Measurements from ENCODE around the gene BAHCC1.

Gene BAHCC1

DNA sequence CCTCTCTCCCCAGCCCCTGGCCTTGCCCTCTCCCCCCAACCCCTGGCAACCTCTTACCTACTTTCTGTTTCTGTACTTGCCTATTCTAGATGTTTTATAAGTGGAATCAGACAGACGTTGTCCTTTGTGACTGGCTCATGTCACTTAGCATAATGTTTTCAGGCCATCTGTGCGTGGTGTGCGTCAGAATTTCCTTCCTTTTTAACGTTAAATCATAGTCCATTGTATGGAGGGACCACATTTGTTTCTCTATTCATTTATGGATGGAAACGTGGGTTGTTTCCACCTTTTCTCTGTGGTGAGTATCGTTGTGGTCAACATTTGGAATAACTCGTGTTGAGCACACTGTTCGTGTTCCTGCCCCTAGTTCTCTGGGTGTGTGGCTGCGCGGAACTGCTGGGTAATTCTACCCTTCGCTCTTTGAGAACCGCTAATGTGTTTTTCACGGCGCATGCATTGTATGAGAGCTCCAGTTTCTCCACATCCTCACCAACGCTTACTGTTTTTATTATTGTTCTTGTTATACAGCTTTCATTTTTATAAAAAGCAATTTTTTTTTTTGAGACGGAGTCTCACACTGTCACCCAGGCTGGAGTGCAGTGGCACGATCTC is 91.0 kb downstream of the BAHCC1 start:
- H3K36me3 ChIP-seq (replicated peaks; ENCODE audit: insufficient read depth, low read length): no peaks in the 10 kb centered on the region
- H3K9me2 ChIP-seq (replicated peaks; ENCODE audit: insufficient read depth, low read length): no peaks in the 10 kb centered on the region
- H2AFZ ChIP-seq (ENCODE audit: low read length): no peak overlapping the region
- no peaks in the 10 kb centered on the region for H3K79me2 ChIP-seq (ENCODE audit: low read length)
- no peak overlapping the region for H3K4me3 ChIP-seq (ENCODE audit: low read length)
- H3K27ac ChIP-seq (ENCODE audit: low read length): no peak overlapping the region
- DNase-seq: no peak
- H3K27me3 ChIP-seq (replicated peaks; ENCODE audit: insufficient read depth, low read length): peaks cover 74% of the 10 kb centered on the region
- peaks cover 6% of the 10 kb centered on the region for H3K4me1 ChIP-seq (ENCODE audit: low read length)
- no peaks in the 10 kb centered on the region for H3K9me3 ChIP-seq (replicated peaks; ENCODE audit: insufficient read depth, low read length)
- H3K4me2 ChIP-seq (ENCODE audit: low read depth, low read length): no peak overlapping the region
- H3K9ac ChIP-seq (ENCODE audit: low read length): no peak overlapping the region
- no peaks in the 10 kb centered on the region for H4K20me1 ChIP-seq (ENCODE audit: insufficient read depth, low read length)
- H3F3A ChIP-seq (ENCODE audit: insufficient read depth, low read length): no peaks in the 10 kb centered on the region; the same call in 1 of the 2 replicates
- TF ChIP-seq EZH2phosphoT487 (IDR thresholded peaks at IDR 0.05; ENCODE audit: low read length): no peak
- TF ChIP-seq EZH2 (optimal IDR thresholded peaks at IDR 0.05; ENCODE audit: low read depth, low read length): no peak
- TF ChIP-seq, protein P1, sequence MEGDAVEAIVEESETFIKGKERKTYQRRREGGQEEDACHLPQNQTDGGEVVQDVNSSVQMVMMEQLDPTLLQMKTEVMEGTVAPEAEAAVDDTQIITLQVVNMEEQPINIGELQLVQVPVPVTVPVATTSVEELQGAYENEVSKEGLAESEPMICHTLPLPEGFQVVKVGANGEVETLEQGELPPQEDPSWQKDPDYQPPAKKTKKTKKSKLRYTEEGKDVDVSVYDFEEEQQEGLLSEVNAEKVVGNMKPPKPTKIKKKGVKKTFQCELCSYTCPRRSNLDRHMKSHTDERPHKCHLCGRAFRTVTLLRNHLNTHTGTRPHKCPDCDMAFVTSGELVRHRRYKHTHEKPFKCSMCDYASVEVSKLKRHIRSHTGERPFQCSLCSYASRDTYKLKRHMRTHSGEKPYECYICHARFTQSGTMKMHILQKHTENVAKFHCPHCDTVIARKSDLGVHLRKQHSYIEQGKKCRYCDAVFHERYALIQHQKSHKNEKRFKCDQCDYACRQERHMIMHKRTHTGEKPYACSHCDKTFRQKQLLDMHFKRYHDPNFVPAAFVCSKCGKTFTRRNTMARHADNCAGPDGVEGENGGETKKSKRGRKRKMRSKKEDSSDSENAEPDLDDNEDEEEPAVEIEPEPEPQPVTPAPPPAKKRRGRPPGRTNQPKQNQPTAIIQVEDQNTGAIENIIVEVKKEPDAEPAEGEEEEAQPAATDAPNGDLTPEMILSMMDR (IDR thresholded peaks at IDR 0.05; ENCODE audit: low read length): no peak

- Histone ChIP-seq H3K4me1 (ENCODE audit: low read length) (peaks cover 6% of the 10 kb centered on the region), H3K9me2 (replicated peaks; ENCODE audit: insufficient read depth, low read length) (no peaks in the 10 kb centered on the region), H3K9ac (ENCODE audit: low read length) (no peak overlapping the region), H2AFZ (ENCODE audit: low read length) (no peak overlapping the region), H3K36me3 (replicated peaks; ENCODE audit: insufficient read depth, low read length) (no peaks in the 10 kb centered on the region), H3K9me3 (replicated peaks; ENCODE audit: insufficient read depth, low read length) (no peaks in the 10 kb centered on the region), H4K20me1 (ENCODE audit: insufficient read depth, low read length) (no peaks in the 10 kb centered on the region), H3K27ac (ENCODE audit: low read length) (no peak overlapping the region), H3K27me3 (replicated peaks; ENCODE audit: insufficient read depth, low read length) (peaks cover 72% of the 10 kb centered on the region), H3F3A (ENCODE audit: insufficient read depth, low read length) (no peaks in the 10 kb centered on the region; the same call in 1 of the 2 replicates), H3K79me2 (ENCODE audit: low read length) (no peaks in the 10 kb centered on the region), H3K4me2 (ENCODE audit: low read depth, low read length) (no peak overlapping the region), H3K4me3 (ENCODE audit: low read length) (no peak overlapping the region)
- no peak for DNase-seq
- TF ChIP-seq EZH2 (optimal IDR thresholded peaks at IDR 0.05; ENCODE audit: low read depth, low read length): no peak
- no peak for TF ChIP-seq EZH2phosphoT487 (IDR thresholded peaks at IDR 0.05; ENCODE audit: low read length)
- TF ChIP-seq, protein P1 (IDR thresholded peaks at IDR 0.05; ENCODE audit: low read length): no peak
Observed at GRCh38 chr17:81487089-81487486, 91.8 kb downstream of the BAHCC1 start.

GRCh38 chr17:81487487-81488275 is 92.4 kb downstream of the BAHCC1 start:
- Histone ChIP-seq H3K27ac (ENCODE audit: low read length) (no peak overlapping the region), H3K4me2 (ENCODE audit: low read depth, low read length) (peak overlapping the region; percentile 41; the same call in 1 of the 2 replicates), H3K27me3 (replicated peaks; ENCODE audit: insufficient read depth, low read length) (peaks cover 72% of the 10 kb centered on the region), H3F3A (ENCODE audit: insufficient read depth, low read length) (no peaks in the 10 kb centered on the region; the same call in 1 of the 2 replicates), H3K79me2 (ENCODE audit: low read length) (no peaks in the 10 kb centered on the region), H3K4me1 (ENCODE audit: low read length) (peaks cover 6% of the 10 kb centered on the region), H3K36me3 (replicated peaks; ENCODE audit: insufficient read depth, low read length) (no peaks in the 10 kb centered on the region), H3K4me3 (ENCODE audit: low read length) (peak overlapping the region; percentile 27; the same call in 1 of the 2 replicates), H3K9me2 (replicated peaks; ENCODE audit: insufficient read depth, low read length) (no peaks in the 10 kb centered on the region), H3K9ac (ENCODE audit: low read length) (0 out of 2 replicates have a peak overlapping the region, but pooled peaks have one; percentile 4), H3K9me3 (replicated peaks; ENCODE audit: insufficient read depth, low read length) (no peaks in the 10 kb centered on the region), H4K20me1 (ENCODE audit: insufficient read depth, low read length) (no peaks in the 10 kb centered on the region), H2AFZ (ENCODE audit: low read length) (no peak overlapping the region)
- DNase-seq: no peak
- TF ChIP-seq EZH2phosphoT487 (IDR thresholded peaks at IDR 0.05; ENCODE audit: low read length) (no peak), EZH2 (optimal IDR thresholded peaks at IDR 0.05; ENCODE audit: low read depth, low read length) (no peak)
- TF ChIP-seq, protein P1 (IDR thresholded peaks at IDR 0.05; ENCODE audit: low read length): no peak
